ENCODE data around the gene DDX31. TPM values are rescaled to one million over a fixed set of nuclear protein-coding genes. Genes with fewer than 3 reads are reported as not detected.

The DDX31 gene
- 6.3 and 10.7 TPM in 2 replicates for total RNA-seq

DNA sequence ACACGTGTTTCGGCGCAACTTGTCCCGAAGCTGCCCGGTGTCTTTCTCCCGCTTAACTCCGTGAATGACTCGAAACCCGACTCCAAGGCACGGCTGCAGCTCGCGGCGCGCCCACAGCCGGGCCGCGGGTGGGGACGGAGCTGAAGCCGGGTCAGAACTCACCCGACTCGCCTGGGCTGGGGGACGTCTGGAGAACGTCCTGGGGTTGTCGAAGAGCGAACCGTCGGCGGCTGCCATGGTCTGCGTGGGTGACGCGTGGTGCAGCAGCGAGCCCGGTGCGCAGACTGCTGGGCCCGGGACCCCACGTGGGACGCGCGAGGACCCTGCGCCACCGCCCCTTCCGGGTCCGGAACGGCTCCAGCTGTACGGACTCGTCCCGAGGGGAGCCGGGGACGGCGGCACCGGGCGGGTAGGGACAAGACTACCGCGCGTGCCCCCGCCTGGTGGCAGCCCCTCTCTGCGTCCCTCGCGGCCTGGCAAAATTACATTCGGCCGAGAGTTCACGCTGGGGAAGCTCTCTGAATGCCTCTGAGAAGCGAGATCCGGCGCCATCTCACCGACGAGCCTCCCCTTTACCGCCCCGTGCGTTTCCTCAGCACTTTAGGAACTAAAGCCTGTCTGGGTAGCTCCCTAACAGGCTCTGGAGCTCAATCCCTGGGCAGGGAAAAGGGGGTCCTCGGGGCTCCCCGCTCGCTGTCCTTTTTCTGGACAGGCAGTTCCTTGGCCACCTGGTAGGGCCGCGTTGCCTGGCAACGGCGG is at the start of gene DDX31:
TSS of gene DDX31 (minus strand) at position 286 of the 759 bp plus-strand sequence. CDS start at position 237, 49 bp downstream.

GRCh38 chr9:132670457-132671391 is 941 bp upstream of the DDX31 start, which contains the start of gene GTF3C4:
TSS of gene GTF3C4 (plus strand) at chr9:132670464. CDS start at chr9:132670599, 135 bp downstream.

DNA sequence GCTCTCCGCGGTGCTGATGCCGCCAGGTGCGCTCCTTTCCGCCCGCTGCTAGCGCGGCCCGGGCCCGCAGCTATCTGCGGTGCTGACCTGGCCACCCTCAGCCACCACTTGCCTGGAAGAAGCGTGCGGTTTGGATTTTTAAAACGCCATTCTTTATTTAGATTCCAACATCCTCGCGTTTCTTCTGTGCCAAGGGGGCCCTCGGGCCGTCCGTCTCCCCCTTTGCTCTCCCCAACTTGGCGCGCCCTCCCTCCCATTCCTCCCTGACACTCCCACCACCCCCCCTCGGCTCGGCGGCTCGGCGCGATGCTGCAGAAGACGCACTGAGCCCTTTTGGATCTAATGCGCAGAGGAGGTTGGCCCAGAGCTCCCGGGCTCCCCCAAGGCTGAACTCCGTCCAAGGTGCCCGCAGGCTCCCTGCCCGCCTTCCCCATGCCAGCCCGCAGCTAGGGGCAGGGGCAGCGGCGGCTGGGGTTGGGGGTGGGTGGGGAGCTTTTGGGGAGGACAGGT is 87.5 kb downstream of the DDX31 start, which contains the start of gene BARHL1:
TSS of gene BARHL1 (plus strand) at position 331 of the 510 bp plus-strand sequence. CDS start 192 bp downstream, outside the sequence.

Other genes starting within 250 kb of the DDX31 start
- not detected in 2 replicates for gene BARHL1, start 87.4 kb downstream of the DDX31 start, total RNA-seq
- 11.4 and 16.4 TPM in 2 replicates for gene GTF3C4, start 481 bp upstream of the DDX31 start, total RNA-seq
- 0.13 and 0.88 TPM in 2 replicates for gene AK8, start 208.3 kb upstream of the DDX31 start, total RNA-seq
- gene SPACA9, start 208.9 kb upstream of the DDX31 start, total RNA-seq = 3.2 and 14.8 TPM in 2 replicates

Data from epithelial cell of alveolus of lung (primary cell).